GM21717 (cell line): ENCODE results near the gene PAFAH1B1.

ENCODE experiments used
- ATAC-seq: cut with Tn5 transposase; IDR thresholded peaks from one replicate; pipeline ENCODE4 v1.9.1; 2021; ENCODE audit warnings: mild to moderate bottlenecking, moderate library complexity; ENCODE audit not compliant: unreplicated experiment

Gene PAFAH1B1

GRCh38 chr17:2701161-2701995, 107.9 kb downstream of the PAFAH1B1 start:
- ATAC-seq: no peak

GRCh38 chr17:2701996-2702741, 108.7 kb downstream of the PAFAH1B1 start:
- no peak for ATAC-seq

- ATAC-seq: no peak
These were observed 109.7 kb downstream of the PAFAH1B1 start for GRCh38 chr17:2703181-2703580.

- ATAC-seq: no peak
These were observed 110.2 kb downstream of the PAFAH1B1 start for GRCh38 chr17:2703606-2704005.

- no peak for ATAC-seq
These were observed 110.8 kb downstream of the PAFAH1B1 start for GRCh38 chr17:2704031-2704889.

DNA sequence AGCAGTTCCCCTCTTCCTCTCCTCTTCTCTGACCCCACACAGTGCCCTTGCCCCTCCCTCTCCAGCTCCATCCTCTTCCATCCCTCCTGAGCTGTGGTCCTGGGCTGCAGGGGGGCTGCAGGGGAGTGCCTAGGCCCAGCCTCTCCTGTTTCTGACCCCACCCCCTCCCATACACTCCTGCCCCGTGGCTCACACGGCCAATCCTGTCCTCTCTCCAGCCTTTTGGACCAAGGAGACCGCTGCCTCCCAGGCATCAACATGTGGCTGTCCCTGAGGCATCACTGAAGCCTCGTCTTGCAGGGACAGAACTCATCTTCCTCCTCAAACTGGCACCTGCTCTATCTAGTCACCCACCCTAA, 111.4 kb downstream of the PAFAH1B1 start:
- ATAC-seq: no peak

GRCh38 chr17:2705263-2705662, 111.8 kb downstream of the PAFAH1B1 start:
- no peak for ATAC-seq

GRCh38 chr17:2705888-2706795, 112.7 kb downstream of the PAFAH1B1 start:
- ATAC-seq: no peak

GRCh38 chr17:2706911-2707510, 113.6 kb downstream of the PAFAH1B1 start:
- ATAC-seq: no peak

GRCh38 chr17:2707721-2708584, 114.5 kb downstream of the PAFAH1B1 start:
- no peak for ATAC-seq

DNA sequence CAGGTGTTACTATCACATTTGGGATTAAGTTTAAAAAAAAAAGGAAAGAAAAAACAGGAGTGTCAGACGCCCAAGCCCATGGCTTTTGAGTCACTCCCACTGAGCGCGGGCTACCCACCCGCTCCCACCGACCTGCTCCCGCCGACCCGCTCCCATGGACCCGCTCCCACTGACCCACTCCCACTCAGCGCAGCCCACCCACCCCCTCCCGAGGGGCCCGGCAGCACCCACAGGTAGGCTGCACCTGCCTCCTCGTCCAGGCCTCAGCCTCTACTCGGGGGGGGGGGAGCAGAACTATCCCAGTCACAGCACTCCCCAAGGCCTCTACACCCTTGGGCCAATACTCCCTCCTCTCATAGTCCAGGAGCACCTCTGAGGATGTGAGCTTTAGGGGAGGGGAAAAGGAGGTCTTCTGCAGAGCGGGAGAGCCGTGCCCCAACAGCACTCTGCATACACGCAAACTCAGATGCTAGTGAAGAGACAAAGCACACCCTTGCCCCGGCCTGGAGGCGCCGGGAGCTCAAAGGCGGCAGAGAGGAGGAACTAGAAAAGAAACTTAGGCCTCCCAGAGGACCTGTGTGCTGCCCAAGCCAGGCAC, 115.2 kb downstream of the PAFAH1B1 start:
- ATAC-seq: no peak

GRCh38 chr17:2709183-2709661, 115.8 kb downstream of the PAFAH1B1 start:
- ATAC-seq: no peak

DNA sequence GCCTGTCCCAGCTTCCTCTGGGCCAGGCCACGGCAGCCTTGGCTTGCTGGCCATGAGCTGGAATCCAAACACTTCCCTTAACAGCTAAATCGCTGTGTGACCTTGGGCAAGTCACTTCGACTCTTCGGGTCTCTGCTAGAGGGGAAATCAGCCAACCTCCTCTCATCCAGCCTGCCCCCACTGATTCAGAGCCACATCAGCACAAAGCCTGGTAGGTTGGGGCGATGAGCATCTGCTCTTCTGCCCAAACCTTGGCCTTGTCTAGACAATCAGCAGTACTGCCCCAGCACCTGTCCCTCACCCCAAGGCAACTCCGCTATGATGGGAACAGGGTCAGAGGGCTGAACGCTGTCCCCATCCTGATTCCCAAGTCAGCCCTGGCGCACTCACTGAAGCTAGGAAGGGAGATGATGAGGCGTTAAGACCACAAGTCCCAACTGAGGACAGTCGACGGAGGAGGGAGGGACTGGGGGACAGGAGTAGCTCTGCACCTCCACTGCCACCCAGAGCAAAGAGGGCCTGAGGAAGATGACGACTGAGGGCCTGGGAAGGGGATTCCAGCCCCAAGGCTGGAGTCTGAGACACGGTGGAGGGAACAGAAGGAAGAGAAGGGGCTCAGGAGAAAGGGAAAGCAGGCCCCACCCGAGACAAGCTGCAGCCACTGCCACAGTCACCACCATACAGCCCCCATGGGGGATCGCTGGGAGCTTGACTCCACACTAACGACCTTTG, 116.8 kb downstream of the PAFAH1B1 start:
- ATAC-seq: no peak

GRCh38 chr17:2710803-2711607, 117.6 kb downstream of the PAFAH1B1 start:
- ATAC-seq: peak; percentile 13

- peak; percentile 68 for ATAC-seq
These were observed 118.3 kb downstream of the PAFAH1B1 start, which contains the start of gene CLUH for GRCh38 chr17:2711608-2712299. Gene CLUH (minus strand): TSS chr17:2711764. CDS start chr17:2711661, 103 bp downstream.
